GM18873 (cell line): ENCODE results near the gene PTGS1.
"Not testable (repeated sequence)": the region's sequence is repeated elsewhere in the genome, so short reads cannot be mapped to it uniquely, and the experiment has no call there.

Source experiments
- ATAC-seq: cut with Tn5 transposase; IDR thresholded peaks from one replicate; pipeline ENCODE4 v1.9.1; 2021; ENCODE audit warnings: mild to moderate bottlenecking, moderate library complexity, moderate number of reproducible peaks; ENCODE audit not compliant: unreplicated experiment, low FRiP score

PTGS1 gene

GRCh38 chr9:122370869-122371755, at the start of gene PTGS1:
Gene PTGS1 (plus strand): TSS chr9:122371024. CDS start chr9:122371085, 61 bp downstream.
- no peak for ATAC-seq

DNA sequence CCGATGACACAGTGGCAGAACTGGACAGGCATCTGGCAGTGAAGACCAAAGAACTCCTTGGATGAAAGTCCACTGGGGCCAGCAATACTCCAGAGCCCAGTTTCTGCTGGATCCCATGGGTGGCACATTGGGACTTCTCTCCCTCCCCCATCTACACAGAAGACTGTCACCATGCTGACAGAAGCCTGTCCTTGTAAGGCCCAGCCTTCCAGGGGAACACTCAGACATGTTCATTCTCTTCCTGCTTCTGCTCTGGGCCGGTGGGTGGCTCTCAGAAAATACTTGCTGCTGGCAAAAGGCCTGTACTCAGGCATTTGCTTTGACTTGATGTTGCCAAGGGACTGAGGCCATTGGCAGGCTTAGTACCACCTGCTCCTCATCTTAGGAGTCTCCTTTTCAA, 48.3 kb upstream of the PTGS1 start:
- ATAC-seq: no peak

- ATAC-seq: not testable (repeated sequence)
These were observed 46.2 kb upstream of the PTGS1 start for GRCh38 chr9:122324665-122325064.

- no peak for ATAC-seq
These were observed 45.7 kb upstream of the PTGS1 start for GRCh38 chr9:122325124-122325523.

- no peak for ATAC-seq
These were observed 43.6 kb upstream of the PTGS1 start for GRCh38 chr9:122327175-122327574.

- no peak for ATAC-seq
These were observed 41.2 kb upstream of the PTGS1 start for GRCh38 chr9:122329597-122329996.

DNA sequence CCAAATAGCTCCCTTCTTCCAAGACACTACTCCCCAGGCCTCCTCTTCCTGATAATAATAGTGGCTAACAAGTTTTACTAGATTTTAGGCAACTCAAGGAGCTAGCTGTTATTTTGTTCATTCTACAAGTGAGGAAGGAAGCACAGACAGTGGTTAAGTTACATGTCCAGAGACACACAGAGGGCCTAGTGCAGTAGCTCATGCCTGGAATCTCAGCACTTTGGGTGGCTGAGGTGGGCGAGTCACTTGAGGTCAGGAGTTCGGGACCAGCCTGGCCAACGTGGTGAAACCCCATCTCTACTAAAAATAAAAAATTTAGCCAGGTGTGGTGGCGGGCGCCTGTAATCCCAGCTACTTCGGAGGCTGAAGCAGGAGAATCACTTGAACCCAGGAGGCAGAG, 40.4 kb upstream of the PTGS1 start:
- ATAC-seq: not testable (repeated sequence)

- ATAC-seq: no peak
These were observed 39.3 kb upstream of the PTGS1 start for GRCh38 chr9:122331523-122331927.

DNA sequence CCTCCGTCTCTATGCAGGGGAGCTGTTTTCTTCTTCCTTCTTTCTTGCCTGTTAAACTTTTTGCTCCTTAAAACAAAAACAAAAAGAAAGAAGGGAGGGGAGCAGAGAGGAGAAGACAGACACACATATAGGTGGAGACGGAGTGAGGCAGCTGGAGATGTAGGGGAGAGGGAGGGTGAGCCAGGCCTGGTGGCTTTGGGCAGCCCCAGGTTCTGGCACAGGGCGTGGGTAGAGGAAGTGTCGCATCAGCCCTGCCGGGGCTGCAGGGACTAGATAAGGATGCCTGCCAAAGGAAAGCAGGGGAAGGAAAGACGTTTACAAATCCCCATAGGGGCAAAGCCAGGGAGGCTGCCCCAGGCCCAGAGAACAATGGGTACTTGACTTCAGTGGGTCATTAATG, 38.7 kb upstream of the PTGS1 start:
- ATAC-seq: no peak

- ATAC-seq: no peak
These were observed 38.2 kb upstream of the PTGS1 start for GRCh38 chr9:122332644-122333043.

DNA sequence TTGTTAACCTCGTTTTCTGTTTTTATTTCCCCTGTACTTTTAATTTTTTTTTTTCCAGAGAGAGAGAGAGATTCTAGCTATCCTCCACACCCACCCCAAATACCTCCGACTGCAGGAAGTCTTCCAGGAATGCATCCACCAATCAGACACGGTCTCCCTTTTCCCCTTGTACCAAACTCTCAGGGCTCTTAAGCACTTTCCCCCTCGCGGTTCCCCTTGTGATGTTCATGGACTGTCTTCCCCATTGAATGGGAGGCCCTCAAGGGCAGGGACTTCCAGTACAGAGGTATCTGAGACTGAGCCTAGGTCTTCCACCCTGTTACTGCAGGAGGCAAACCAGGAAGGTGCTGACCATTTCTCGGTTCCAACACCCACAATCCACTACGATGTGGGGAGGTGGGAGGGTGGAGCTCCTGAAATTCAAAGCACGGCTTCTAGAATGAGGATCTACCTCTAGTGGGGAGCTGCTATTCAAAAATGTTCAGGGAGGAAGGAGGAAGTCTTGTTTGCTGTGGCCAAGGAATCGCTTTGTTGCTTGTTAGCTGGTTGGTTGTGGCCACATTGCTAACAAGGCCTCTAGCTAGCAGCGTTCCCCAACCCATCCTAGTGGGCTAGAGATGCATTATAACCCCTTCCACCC, 37.5 kb upstream of the PTGS1 start:
- ATAC-seq: no peak

GRCh38 chr9:122334916-122335315, 35.9 kb upstream of the PTGS1 start:
- no peak for ATAC-seq

DNA sequence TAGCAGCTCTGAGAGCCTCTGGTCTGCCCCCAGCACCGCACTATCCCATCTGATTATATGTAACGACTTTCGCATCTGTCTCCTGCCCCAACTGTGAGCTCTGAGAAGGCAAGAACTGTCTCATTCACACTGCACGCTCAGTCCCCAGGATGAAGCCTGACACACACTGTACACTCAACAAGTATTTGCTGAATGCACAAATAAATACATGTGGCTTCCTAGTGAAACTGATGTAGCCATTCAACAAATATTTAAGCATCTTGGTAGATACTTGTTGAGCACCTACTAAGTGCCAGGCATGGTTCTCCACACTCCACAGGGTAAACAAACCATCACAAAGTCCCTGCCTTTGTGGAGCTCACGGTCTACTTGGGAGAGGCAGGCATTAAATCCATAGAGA, 34.6 kb upstream of the PTGS1 start:
- ATAC-seq: no peak

DNA sequence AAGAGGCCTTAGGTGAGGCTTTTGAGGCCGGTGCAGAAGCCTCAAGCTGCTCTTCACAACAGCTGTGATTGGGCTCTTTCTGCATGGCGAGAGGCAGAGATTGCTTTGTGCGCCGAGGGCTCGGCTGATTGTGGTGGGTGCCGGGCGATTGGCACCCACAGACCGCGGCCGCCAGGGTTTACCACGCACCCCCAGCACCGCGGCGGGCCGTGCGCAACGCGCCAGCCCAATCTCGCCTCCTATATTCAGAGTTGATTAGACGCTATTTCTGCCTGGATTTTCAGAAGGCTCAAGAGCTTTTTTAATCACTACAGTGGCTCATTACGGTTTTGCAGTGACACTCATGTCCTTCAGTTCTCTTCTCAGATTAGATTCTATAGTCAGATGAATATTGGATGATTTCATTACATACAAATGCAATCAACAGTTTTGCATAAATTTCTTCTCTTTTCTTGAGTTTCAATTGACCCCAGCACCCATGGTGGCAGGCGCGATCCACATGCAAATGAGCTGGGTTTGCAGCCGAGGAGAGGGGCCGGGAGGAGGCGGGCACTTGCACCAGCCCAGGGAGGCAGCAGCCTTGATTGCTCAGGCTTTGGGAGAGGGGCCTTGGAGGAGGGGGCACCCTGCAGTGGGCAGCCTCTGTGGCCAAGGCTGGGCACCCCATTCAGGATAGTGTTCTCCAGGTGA, 33.8 kb upstream of the PTGS1 start:
- no peak for ATAC-seq

DNA sequence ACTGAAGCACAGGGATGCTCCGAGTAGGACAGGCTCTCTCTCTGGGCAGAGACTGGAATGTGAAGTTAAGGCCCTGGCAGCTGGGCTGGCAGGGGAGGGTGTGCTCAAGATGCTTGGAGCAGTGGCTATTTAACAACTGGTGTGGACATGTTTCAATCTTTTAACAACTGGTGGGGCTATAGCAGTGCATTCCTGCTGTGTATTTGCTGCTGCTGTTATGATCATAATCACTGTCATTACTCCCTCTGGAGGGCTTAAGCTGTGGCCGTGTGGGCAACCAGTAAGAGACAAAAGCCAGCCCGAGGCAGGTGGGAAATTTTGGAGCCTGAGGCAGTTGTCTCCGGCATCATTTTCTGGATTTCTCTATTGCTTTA, 33.3 kb upstream of the PTGS1 start:
- no peak for ATAC-seq

DNA sequence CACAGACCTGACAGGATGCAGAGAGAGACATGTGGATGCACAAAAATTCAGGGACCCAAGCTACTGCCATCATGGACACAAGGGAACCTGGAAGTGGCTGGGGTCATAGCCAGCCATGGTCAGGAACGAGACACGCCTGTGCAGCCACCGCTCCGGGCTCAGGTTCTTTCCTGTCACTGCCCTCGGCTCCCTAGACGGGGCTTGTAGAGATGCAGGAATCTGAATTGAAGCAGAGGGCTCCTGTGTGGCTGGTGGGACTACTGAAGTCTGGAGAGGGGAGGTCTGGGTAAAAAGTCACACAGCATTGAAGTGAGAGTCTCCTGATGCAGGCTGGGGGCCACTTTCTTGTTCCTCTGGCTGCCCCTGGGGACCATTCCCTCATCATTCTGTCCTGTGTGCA, 32.3 kb upstream of the PTGS1 start:
- no peak for ATAC-seq

DNA sequence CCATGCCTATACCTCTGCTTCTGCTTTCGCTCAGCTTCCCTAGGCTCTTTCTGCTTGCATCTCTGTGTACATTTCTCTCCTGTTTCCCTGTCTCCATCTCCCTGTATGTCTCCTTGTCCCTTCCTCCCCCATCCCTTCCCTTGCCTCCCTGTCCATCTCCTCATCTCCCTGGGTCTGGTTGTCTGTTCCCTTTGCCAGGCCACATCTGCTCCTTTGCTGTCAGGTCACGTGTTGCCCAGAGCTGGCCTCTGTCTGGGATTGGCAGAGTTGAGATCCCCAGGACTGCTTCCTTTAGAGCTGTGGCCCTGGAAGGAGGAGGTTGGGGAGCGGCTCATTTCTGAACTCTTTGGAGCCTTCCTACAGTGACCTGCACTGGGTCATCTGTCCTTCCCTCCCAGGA, 31.8 kb upstream of the PTGS1 start:
- no peak for ATAC-seq

DNA sequence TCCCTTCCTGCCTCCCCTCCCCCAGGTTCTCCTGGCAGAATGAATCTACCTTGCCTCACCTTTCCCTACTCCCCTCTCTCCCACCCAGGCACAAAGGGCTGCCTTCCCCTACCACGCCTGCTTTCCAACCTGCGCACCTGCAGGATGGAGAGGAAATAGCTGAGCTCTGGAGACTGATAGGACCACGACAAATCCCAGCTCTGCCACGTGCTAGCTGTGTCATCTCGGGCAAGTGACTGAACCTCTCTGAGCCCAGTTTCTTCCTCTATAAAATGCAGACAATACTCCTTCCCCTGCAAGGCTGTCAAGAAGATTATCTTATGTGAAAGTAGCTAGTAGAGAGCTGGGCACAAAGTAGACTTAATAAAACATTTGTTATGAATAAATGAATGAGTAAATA, 31.2 kb upstream of the PTGS1 start:
- no peak for ATAC-seq

GRCh38 chr9:122340161-122340560, 30.7 kb upstream of the PTGS1 start:
- ATAC-seq: no peak

- ATAC-seq: no peak
These were observed 28.3 kb upstream of the PTGS1 start for GRCh38 chr9:122342323-122343050.
